Raji (cell line): Measurements from ENCODE around the gene DAPK2.

Experiments used
- POLR2A ChIP-seq: IDR thresholded peaks from 2 replicates; pipeline ENCODE4 v1.6.1; 2011; ENCODE audit warnings: low read depth, low read length, control low read depth; ENCODE audit not compliant: insufficient read depth

Gene DAPK2

DNA sequence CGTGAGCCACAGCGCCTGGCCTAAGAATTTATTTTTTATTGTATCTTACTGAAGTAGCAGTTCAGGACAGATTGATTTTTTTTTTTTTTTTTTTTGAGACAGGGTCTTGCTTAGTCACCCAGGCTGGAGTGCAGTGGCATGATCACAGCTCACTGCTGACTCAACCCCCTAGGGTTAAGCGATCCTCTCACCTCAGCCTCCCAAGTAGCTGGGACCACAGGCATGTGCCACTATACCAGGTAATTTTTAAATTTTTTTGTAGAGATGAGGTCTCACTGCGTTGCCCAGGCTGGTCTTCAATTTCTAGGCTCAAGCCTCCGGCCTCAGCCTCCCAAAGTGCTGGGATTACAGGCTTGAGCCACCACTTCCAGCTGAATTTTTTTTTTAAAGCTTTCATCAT lies 112.8 kb downstream of the DAPK2 start:
- TF ChIP-seq POLR2A: no peak

DNA sequence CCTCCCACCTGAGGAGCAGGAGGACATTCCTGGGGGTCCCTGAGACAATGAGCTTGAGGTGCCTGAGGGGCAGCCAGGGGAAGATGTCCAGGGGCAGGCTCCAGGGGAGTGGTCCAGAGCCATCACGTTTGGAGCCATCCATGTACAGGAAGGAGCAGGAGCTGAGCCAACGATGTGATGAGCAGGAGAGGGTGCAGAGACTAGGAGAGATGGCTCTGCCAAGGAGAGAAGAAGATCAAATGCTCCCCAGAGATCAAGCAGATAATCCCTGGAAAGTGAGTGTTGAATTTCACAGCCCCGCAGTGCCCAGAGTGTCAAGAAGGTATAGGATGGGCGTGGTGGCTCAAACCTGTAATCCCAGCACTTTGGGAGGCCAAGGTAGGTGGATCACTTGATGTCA lies 114.7 kb downstream of the DAPK2 start:
- no peak for TF ChIP-seq POLR2A

DNA sequence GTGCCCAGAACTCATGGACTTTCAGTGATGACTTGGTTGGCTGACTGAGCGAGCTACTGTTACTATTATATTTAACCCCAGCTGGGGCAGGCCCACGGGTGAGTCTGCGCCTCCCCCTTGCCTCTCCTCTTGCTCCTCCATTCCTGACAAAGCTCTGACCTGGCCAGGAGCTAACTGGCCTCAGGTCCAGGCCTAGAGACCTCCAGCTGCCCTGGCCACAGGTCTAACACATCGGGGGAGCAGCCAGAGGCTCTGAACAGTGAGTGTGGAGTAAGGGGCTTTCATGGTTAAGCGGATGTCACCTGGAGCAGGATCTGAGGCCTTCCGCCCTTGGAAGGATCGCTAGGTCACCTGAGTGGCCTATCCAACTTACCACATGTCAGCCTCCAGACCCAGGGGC lies 116.3 kb downstream of the DAPK2 start:
- TF ChIP-seq POLR2A: no peak

- TF ChIP-seq POLR2A: no peak
Observed at GRCh38 chr15:63928185-63928842, 118.0 kb downstream of the DAPK2 start.

DNA sequence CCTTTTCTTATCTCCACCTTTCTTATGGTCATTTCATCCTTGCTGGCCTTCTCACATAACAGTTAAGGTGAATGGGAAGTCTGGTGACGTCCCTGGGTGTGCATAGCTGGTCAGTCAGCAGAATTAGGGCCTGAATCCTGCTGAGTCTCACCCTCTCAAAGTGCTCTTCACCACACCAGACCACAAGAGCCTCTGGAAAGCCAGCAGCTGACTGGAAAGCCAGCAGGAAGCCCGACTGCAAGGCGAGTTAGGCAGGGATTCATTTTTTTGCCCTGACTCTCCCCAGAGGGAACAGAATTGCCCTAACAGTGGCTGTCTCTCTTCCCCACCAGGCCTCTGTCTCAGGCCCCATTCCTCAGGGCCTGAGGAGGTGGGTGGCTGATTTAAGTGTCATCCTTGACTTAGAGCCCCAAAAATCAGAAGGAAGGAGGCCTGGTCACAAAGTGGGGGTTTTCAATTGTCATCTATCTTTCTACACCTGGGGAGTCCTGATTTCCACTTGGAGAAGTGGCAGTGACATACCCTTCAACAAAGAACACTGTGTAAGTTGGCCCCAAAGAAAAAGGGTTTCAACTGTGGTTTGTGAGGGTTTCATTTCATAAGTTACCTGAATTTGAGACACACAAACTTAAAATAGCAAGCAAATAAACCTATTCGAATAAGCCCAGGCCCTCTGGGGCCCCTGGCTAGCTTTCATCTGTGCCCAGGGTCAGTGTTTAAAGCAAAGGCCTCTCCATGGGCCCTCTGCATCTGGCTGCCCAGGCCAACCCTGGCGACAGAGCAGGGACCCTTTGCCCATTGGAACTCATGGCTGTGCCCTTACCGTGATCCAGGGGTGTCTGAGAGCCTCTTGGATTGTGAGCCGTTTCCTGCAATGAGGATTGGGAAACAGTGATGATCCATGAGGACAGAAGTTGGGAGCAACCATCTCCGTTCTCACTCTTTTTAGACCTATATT lies 122.0 kb downstream of the DAPK2 start:
- TF ChIP-seq POLR2A: no peak

- TF ChIP-seq POLR2A: no peak
Observed at GRCh38 chr15:63922916-63923315, 123.4 kb downstream of the DAPK2 start.

DNA sequence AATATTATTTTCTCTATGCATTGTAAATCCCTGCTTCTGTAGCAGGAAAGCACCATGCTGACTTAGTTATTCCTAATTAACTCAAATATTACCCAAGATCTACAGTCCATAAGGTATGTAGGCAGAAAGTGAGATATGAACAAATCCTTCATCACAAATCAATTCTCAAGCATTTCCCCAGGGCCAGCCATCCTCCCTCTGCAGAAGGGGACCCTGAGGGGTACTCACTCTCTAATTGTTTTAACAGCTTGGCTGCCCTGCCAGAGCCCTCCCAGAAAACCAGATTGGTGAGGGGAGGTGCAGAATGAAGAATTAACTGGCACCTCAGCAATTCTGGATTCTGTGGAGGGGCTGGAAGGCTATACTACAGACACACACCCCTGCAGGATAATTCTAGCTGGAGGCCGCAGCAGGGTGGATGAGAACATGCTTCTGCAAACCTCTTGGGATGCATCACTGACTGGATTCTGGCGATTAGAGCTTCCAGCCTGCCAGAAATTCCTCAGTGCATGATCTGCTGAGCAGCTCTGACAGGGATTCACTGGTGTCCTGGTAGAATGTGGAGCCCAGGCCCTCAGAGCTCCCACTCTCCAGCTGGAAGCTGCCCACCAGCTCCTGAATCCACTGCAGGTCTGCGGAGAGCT lies 123.9 kb downstream of the DAPK2 start:
- TF ChIP-seq POLR2A: no peak

DNA sequence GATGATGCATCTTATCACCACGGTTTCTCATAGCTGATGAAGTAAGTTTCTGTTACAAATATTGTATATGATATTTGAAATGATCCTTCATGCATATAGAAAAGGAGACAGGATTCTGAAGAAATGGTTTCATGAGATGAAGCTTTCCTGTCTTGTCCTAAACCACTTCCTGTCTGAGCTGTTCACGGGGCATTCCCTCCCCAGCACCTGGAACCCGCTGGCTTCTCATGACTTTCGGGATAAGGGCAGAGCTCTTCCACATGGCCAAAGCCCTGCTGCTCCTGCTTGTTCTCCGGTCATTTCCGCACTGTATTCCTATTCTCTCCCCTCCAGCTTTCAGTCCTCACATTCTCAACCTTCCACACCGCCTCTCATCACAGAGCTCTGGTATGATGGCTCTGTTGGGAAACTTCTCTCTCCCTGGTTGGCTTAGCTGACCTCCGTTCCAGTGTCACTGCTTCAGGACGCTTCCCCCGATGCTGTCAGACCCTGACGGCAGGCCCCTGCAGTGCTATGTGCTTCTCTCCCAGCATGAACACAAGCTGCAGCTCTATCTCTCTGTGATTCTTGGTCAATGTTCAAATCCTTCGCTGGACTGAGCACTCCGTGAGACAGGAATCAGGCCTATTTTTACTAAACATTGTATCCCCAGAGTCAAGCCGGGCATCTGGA lies 125.6 kb downstream of the DAPK2 start:
- TF ChIP-seq POLR2A: no peak

DNA sequence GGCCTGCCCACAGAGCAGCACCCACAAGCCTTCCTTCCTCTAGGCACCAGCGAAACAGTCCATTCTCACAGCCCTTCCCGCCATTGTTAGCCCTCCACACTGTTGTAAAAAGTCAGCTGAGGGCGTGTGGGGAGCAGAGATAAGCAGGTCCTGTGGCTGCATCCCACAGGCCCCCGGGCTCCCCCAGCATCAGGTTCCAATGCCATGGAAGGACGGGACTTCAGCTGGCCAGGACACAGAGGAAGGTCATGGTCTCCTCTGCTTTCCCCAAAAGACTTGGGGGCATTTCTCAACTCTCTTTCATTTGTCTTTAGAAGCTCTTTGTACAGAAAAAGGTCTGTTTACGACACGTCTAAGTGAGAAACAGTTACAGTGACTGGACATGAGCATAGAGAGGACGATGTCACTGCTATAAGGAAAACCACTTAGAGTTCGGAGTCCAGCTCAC lies 127.4 kb downstream of the DAPK2 start:
- no peak for TF ChIP-seq POLR2A

- TF ChIP-seq POLR2A: no peak
Observed at GRCh38 chr15:63918317-63918672, 128.0 kb downstream of the DAPK2 start.

GRCh38 chr15:63917588-63918316 lies 128.5 kb downstream of the DAPK2 start:
- TF ChIP-seq POLR2A: no peak

- TF ChIP-seq POLR2A: no peak
Observed at GRCh38 chr15:63915873-63916771, 130.2 kb downstream of the DAPK2 start.

- TF ChIP-seq POLR2A: no peak
Observed at GRCh38 chr15:63915209-63915872, 130.9 kb downstream of the DAPK2 start.
